K562 (cell line): ENCODE measurements around the gene GBX1. TPM values are rescaled to one million over a fixed set of nuclear protein-coding genes. Genes with fewer than 3 reads are reported as not detected.
A peak's percentile ranks its signal among the peaks of the same experiment; 100 is the strongest.

ENCODE experiments used
- BRCA1 ChIP-seq, 2 experiments: fragments of 450-650 bp in 1 of 2; sonication (generic) in 1 of 2; formaldehyde crosslinking in 1 of 2; IDR thresholded peaks; 2 replicates each; pipeline versions ENCODE4 v1.5.0 to v1.6.1; 2017 to 2020; ENCODE audit warnings: mild to moderate bottlenecking in 1 of 2, missing genetic modification reagents in 1 of 2
- FOSL1 ChIP-seq: fragments of 200-800 bp; sonication (Bioruptor generic); conservative IDR thresholded peaks from 2 replicates; pipeline ENCODE4 v1.6.1; 2016; ENCODE audit warnings: missing genetic modification characterization, missing compliant biosample characterization
- MAFF ChIP-seq: IDR thresholded peaks from 2 replicates; pipeline ENCODE4 v1.6.1; 2012; ENCODE audit warnings: low read length, improper control_type of control experiment
- NELFE ChIP-seq: IDR thresholded peaks from 2 replicates; pipeline ENCODE4 v1.6.1; 2011; ENCODE audit warnings: mild to moderate bottlenecking; ENCODE audit not compliant: insufficient read depth, insufficient read length
- NR2C2 ChIP-seq, 2 experiments: fragments of 200-800 bp in 1 of 2; sonication (Bioruptor generic) in 1 of 2; sonication (generic) in 1 of 2; formaldehyde crosslinking in 1 of 2; IDR thresholded peaks; 2 replicates each; pipeline versions ENCODE4 v1.6.1 to v1.8.0; 2016 to 2022; ENCODE audit warnings: mild to moderate bottlenecking in 1 of 2, missing compliant biosample characterization in 1 of 2, missing genetic modification characterization in 1 of 2, missing genetic modification reagents in 1 of 2
- NR4A1 ChIP-seq, 2 experiments: fragments of 250-450 bp in 1 of 2; fragments of 450-650 bp in 1 of 2; sonication (Bioruptor Pico) in 1 of 2; IDR thresholded peaks; 2 replicates each; pipeline versions ENCODE4 v1.4.0 to v1.6.1; 2016 to 2020; ENCODE audit warnings: mild to moderate bottlenecking in 2 of 2, missing compliant biosample characterization in 1 of 2, missing genetic modification characterization in 1 of 2, moderate library complexity in 1 of 2
- POLR2AphosphoS5 ChIP-seq: IDR thresholded peaks from 2 replicates; pipeline ENCODE4 v1.6.1; 2011; ENCODE audit warnings: mild to moderate bottlenecking, low read depth, low read length, moderate library complexity; ENCODE audit not compliant: control insufficient read depth, insufficient read depth
- RBM22 ChIP-seq: fragments of 200-400 bp; formaldehyde crosslinking; IDR thresholded peaks from 2 replicates; pipeline ENCODE4 v1.6.1; 2018; ENCODE audit warnings: low read length, low read depth; ENCODE audit not compliant: poor library complexity, severe bottlenecking
- SMARCA4 ChIP-seq: fragments of 450-650 bp; IDR thresholded peaks from 2 replicates; pipeline ENCODE4 v1.6.1; 2016
- ZEB2 ChIP-seq: fragments of 450-650 bp; IDR thresholded peaks from 2 replicates; pipeline ENCODE4 v1.6.1; 2016
- ZNF444 ChIP-seq: fragments of 250-450 bp; sonication (Bioruptor Pico); IDR thresholded peaks from 2 replicates; pipeline ENCODE4 v1.4.0; 2020; ENCODE audit warnings: mild to moderate bottlenecking, moderate library complexity
- ZNF57 ChIP-seq: fragments of 450-650 bp; formaldehyde crosslinking; IDR thresholded peaks from 2 replicates; pipeline ENCODE4 v1.4.0; 2020; ENCODE audit warnings: mild to moderate bottlenecking, moderate library complexity
- ZNF830 ChIP-seq: fragments of 250-450 bp; sonication (Bioruptor Pico); IDR thresholded peaks from 2 replicates; pipeline ENCODE4 v1.5.0; 2021; ENCODE audit warnings: mild to moderate bottlenecking
- polyA plus RNA-seq, 8 experiments: library from polyadenylated mRNA; depleted of rRNA in 4 of 8; stranded (reverse) in 5 of 8; unstranded in 3 of 8; fragments of >200 nt; fragmentation: Nextera tagmentation in 2 of 8; fragmentation: Illumina TruSeq in 1 of 8; extraction: Ambion mirVana in 2 of 8; extraction: Trizol in 1 of 8; gene quantifications; 2 replicates each; pipeline versions ENCODE4 v1.2.1 to v1.2.3, GENCODE V29; 2011 to 2014; ENCODE audit warnings: inconsistent platforms in 1 of 8, missing spikeins in 1 of 8
- total RNA-seq, 7 experiments: library from RNA; depleted of rRNA in 6 of 7; stranded (reverse); fragments of >200 nt in 6 of 7; fragmentation: Illumina TruSeq in 2 of 7; extraction: Trizol in 2 of 7; gene quantifications; 2 replicates each; pipeline versions ENCODE4 v1.2.1 to v1.2.3, GENCODE V29; 2011 to 2021; ENCODE audit warnings: low replicate concordance in 1 of 7
- TF ChIP-seq, protein P1 (sequence below): fragments of 450-650 bp; IDR thresholded peaks from 2 replicates; pipeline ENCODE4 v1.7.1; 2018; ENCODE audit warnings: mild to moderate bottlenecking, low read depth; ENCODE audit not compliant: partially characterized antibody
- TF ChIP-seq, protein P2 (sequence below): sonication (generic); formaldehyde crosslinking; IDR thresholded peaks from 2 replicates; pipeline ENCODE4 v1.8.0; 2022; ENCODE audit warnings: mild to moderate bottlenecking, low read depth, missing genetic modification reagents
- TF ChIP-seq, protein P3 (sequence below): fragments of 450-650 bp; IDR thresholded peaks from 2 replicates; pipeline ENCODE4 v1.6.1; 2016; ENCODE audit warnings: missing biosample characterization, missing genetic modification characterization
- TF ChIP-seq, protein P4 (sequence below): fragments of 250-450 bp; sonication (Bioruptor Pico); IDR thresholded peaks from 2 replicates; pipeline ENCODE4 v1.8.0; 2021; ENCODE audit warnings: borderline replicate concordance, mild to moderate bottlenecking, moderate library complexity; ENCODE audit not compliant: poor library complexity, severe bottlenecking
- TF ChIP-seq, protein P5 (sequence below): fragments of 450-650 bp; formaldehyde crosslinking; IDR thresholded peaks from 2 replicates; pipeline ENCODE4 v1.4.0; 2020; ENCODE audit warnings: mild to moderate bottlenecking

Gene GBX1
- total and polyA plus RNA-seq, 9 of the 15 experiments (the other 6 are each of a cell fraction or from before 2014, with no cell fraction given) = not detected

DNA sequence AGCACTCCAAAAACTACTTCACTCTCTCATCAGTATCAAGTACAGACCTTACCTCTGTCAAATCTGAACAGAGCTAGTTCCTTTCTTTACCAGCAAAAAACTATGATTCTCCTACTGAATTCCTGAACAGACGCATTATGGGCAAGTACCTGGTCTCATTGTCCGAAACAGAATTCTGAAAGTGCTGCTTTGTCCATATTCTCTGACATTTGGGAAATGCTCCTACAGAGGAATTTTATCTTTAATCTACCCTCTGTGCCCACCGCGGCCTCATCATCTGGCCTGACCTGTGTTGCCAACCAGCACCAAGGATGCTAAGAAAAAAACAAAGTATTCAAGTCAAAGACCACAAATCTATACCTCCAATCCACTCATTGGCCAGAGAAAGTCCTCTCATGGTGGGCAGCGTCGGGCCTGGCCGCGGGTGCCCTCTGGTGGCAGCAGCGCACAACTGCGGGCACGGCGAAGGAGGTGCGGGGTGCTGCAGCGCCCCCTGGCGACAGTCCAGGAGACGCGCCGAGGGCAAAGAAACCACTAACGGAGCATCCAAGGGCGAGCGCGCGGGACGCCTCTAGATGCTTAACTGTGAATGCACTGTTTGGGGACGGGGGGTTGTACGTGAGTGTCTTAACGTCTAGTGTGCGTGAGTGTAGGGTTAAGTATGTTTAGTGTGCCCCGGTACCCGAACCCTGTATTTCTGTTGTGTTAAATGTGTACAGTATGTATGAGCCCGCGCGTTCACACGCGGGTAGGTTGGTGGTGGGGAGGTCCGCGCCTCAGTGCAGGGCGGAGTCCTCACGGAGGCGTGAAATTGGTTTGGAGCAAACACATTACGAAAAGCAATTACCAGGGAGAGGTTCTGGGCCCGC, 5.0 kb upstream of the GBX1 start (continued):
- TF ChIP-seq SMARCA4 (no peak), POLR2AphosphoS5 (no peak), ZNF444 (no peak), NR2C2 (CRISPR knock-in tag; IDR thresholded peaks at IDR 0.05) (peak; percentile 27; the same call in 1 of the 2 replicates), NR2C2 (tag; IDR thresholded peaks at IDR 0.05) (no peak), NELFE (no peak), BRCA1 (IDR thresholded peaks at IDR 0.05) (no peak), BRCA1 (CRISPR knock-in tag; IDR thresholded peaks at IDR 0.05) (no peak), FOSL1 (tag) (no peak), RBM22 (peak; percentile 71), ZNF57 (CRISPR knock-in tag) (no peak), ZEB2 (no peak), NR4A1 (CRISPR knock-in tag; IDR thresholded peaks at IDR 0.05) (no peak), NR4A1 (tag; IDR thresholded peaks at IDR 0.05) (no peak), ZNF830 (no peak), MAFF (no peak)
- TF ChIP-seq, protein P1, sequence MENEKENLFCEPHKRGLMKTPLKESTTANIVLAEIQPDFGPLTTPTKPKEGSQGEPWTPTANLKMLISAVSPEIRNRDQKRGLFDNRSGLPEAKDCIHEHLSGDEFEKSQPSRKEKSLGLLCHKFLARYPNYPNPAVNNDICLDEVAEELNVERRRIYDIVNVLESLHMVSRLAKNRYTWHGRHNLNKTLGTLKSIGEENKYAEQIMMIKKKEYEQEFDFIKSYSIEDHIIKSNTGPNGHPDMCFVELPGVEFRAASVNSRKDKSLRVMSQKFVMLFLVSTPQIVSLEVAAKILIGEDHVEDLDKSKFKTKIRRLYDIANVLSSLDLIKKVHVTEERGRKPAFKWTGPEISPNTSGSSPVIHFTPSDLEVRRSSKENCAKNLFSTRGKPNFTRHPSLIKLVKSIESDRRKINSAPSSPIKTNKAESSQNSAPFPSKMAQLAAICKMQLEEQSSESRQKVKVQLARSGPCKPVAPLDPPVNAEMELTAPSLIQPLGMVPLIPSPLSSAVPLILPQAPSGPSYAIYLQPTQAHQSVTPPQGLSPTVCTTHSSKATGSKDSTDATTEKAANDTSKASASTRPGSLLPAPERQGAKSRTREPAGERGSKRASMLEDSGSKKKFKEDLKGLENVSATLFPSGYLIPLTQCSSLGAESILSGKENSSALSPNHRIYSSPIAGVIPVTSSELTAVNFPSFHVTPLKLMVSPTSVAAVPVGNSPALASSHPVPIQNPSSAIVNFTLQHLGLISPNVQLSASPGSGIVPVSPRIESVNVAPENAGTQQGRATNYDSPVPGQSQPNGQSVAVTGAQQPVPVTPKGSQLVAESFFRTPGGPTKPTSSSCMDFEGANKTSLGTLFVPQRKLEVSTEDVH = peak; percentile 63
- TF ChIP-seq, protein P2, sequence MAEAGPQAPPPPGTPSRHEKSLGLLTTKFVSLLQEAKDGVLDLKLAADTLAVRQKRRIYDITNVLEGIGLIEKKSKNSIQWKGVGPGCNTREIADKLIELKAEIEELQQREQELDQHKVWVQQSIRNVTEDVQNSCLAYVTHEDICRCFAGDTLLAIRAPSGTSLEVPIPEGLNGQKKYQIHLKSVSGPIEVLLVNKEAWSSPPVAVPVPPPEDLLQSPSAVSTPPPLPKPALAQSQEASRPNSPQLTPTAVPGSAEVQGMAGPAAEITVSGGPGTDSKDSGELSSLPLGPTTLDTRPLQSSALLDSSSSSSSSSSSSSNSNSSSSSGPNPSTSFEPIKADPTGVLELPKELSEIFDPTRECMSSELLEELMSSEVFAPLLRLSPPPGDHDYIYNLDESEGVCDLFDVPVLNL = no peak
- TF ChIP-seq, protein P3, sequence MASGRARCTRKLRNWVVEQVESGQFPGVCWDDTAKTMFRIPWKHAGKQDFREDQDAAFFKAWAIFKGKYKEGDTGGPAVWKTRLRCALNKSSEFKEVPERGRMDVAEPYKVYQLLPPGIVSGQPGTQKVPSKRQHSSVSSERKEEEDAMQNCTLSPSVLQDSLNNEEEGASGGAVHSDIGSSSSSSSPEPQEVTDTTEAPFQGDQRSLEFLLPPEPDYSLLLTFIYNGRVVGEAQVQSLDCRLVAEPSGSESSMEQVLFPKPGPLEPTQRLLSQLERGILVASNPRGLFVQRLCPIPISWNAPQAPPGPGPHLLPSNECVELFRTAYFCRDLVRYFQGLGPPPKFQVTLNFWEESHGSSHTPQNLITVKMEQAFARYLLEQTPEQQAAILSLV (tag) = no peak
- TF ChIP-seq, protein P4, sequence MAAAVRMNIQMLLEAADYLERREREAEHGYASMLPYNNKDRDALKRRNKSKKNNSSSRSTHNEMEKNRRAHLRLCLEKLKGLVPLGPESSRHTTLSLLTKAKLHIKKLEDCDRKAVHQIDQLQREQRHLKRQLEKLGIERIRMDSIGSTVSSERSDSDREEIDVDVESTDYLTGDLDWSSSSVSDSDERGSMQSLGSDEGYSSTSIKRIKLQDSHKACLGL (CRISPR knock-in tag) = no peak
- TF ChIP-seq, protein P5, sequence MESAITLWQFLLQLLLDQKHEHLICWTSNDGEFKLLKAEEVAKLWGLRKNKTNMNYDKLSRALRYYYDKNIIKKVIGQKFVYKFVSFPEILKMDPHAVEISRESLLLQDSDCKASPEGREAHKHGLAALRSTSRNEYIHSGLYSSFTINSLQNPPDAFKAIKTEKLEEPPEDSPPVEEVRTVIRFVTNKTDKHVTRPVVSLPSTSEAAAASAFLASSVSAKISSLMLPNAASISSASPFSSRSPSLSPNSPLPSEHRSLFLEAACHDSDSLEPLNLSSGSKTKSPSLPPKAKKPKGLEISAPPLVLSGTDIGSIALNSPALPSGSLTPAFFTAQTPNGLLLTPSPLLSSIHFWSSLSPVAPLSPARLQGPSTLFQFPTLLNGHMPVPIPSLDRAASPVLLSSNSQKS = no peak
